A549 treated with AZD2906 at 1 μM for 4 hours (cell line): ENCODE data around the gene ZNF239. TPM values are rescaled to one million over a fixed set of nuclear protein-coding genes. Genes with fewer than 3 reads are reported as not detected.

Experiments used
- total RNA-seq: library from RNA; stranded (reverse); fragments of 200-300 nt; extraction: Qiagen RNA extraction; gene quantifications from 5 replicates; pipeline ENCODE4 v1.2.3, GENCODE V29; 2022

ZNF239 gene
- 2.0 to 2.1 TPM (median 2.0 TPM) in 5 replicates for total RNA-seq

GRCh38 chr10:43574001-43574892 lies at the start of gene ZNF239:
Gene ZNF239, minus strand, starts transcription at chr10:43574616. Its CDS starts 16,537 bp downstream, at chr10:43558079.

GRCh38 chr10:43606323-43607198 lies 32.1 kb upstream of the ZNF239 start, which contains the start of gene ZNF485:
Gene ZNF485, plus strand, starts transcription at chr10:43606438. Its CDS starts 613 bp downstream, at chr10:43607051.

Other genes starting within 250 kb of the ZNF239 start
- not detected in 5 replicates for gene FXYD4, start 203.0 kb downstream of the ZNF239 start, total RNA-seq
- gene HNRNPF, start 165.4 kb downstream of the ZNF239 start, total RNA-seq = 323 to 353 TPM (median 341 TPM) in 5 replicates
- gene ZNF487, start 137.5 kb downstream of the ZNF239 start, total RNA-seq = 6.7 to 7.7 TPM (median 7.0 TPM) in 5 replicates
- gene ZNF485, start 31.8 kb upstream of the ZNF239 start, total RNA-seq = 1.5 to 2.4 TPM (median 1.6 TPM) in 5 replicates
- 13.2 to 16.3 TPM (median 15.7 TPM) in 5 replicates for gene ZNF32, start 74.3 kb upstream of the ZNF239 start, total RNA-seq